ENCODE results near the gene ACP3.

Gene ACP3

GRCh38 chr3:132348531-132348930, 31.3 kb downstream of the ACP3 start:
- DNase-seq: peak in 1 of 2 donors; percentile 64
- no peaks in the 10 kb centered on the region for H3K79me1 ChIP-seq (ENCODE audit: low read length)
- no peak overlapping the region for H3K18ac ChIP-seq (ENCODE audit: low read length)
- no peak overlapping the region for H3K23ac ChIP-seq (ENCODE audit: low read length)
- no peak overlapping the region for H3K4me2 ChIP-seq (ENCODE audit: low read length)
- no peak overlapping the region for H4K12ac ChIP-seq (ENCODE audit: low read depth, low read length)
- peaks cover 3 to 5% of the 10 kb centered on the region in 2 experiments for H3K36me3 ChIP-seq (ENCODE audit: control insufficient read depth in 1 of 2, insufficient read depth in 2 of 2, low read length in 2 of 2)
- H3K9me3 ChIP-seq (ENCODE audit: insufficient read depth, low read depth, low read length): no peaks in the 10 kb centered on the region
- H4K8ac ChIP-seq (ENCODE audit: low read depth, low read length): no peak overlapping the region
- no peak overlapping the region for H2AFZ ChIP-seq (ENCODE audit: insufficient read depth, low read length, poor library complexity)
- H2AK5ac ChIP-seq (ENCODE audit: low read length): no peak overlapping the region
- WGBS (ENCODE audit: extremely low coverage, insufficient coverage, insufficient read length): no CpG with 5 or more reads among the region's 1 CpG
- H3K79me2 ChIP-seq (ENCODE audit: control insufficient read depth, insufficient read depth, low read length, poor library complexity): no peaks in the 10 kb centered on the region
- no peak overlapping the region for H3K4ac ChIP-seq (ENCODE audit: low read depth, low read length)
- no peak overlapping the region for H3K14ac ChIP-seq (ENCODE audit: low read length)
- no peaks in the 10 kb centered on the region for H3K27me3 ChIP-seq (ENCODE audit: insufficient read depth, low read length)
- no peaks in the 10 kb centered on the region for H3K4me1 ChIP-seq (ENCODE audit: control insufficient read depth in 1 of 2, insufficient read depth in 2 of 2, low read length in 2 of 2)
- H3K9ac ChIP-seq (ENCODE audit: low read length): no peak overlapping the region
- H3K27ac ChIP-seq (ENCODE audit: low read depth, low read length): no peak overlapping the region
- H2BK120ac ChIP-seq (ENCODE audit: insufficient read depth, low read length, poor library complexity): no peak overlapping the region
- H3K4me3 ChIP-seq (ENCODE audit: low read depth, low read length): no peak overlapping the region
- no peak overlapping the region for H2BK5ac ChIP-seq (ENCODE audit: low read depth, low read length, poor library complexity)
- no peak overlapping the region for H4K91ac ChIP-seq (ENCODE audit: low read depth, low read length)
- H2BK12ac ChIP-seq (ENCODE audit: low read length): no peak overlapping the region

GRCh38 chr3:132350814-132351213, 33.6 kb downstream of the ACP3 start:
- no peak overlapping the region for H2BK120ac ChIP-seq (ENCODE audit: insufficient read depth, low read length, poor library complexity)
- no CpG with 5 or more reads among the region's 1 CpG for WGBS (ENCODE audit: extremely low coverage, insufficient coverage, insufficient read length)
- no peak overlapping the region for H3K23ac ChIP-seq (ENCODE audit: low read length)
- no peak overlapping the region for H3K14ac ChIP-seq (ENCODE audit: low read length)
- H4K91ac ChIP-seq (ENCODE audit: low read depth, low read length): no peak overlapping the region
- H4K12ac ChIP-seq (ENCODE audit: low read depth, low read length): no peak overlapping the region
- H3K4ac ChIP-seq (ENCODE audit: low read depth, low read length): no peak overlapping the region
- H2BK12ac ChIP-seq (ENCODE audit: low read length): no peak overlapping the region
- no peaks in the 10 kb centered on the region for H3K27me3 ChIP-seq (ENCODE audit: insufficient read depth, low read length)
- no peaks in the 10 kb centered on the region for H3K4me1 ChIP-seq (ENCODE audit: control insufficient read depth in 1 of 2, insufficient read depth in 2 of 2, low read length in 2 of 2)
- H2AFZ ChIP-seq (ENCODE audit: insufficient read depth, low read length, poor library complexity): no peak overlapping the region
- no peak overlapping the region for H3K27ac ChIP-seq (ENCODE audit: low read depth, low read length)
- H3K18ac ChIP-seq (ENCODE audit: low read length): no peak overlapping the region
- no peak overlapping the region for H3K4me2 ChIP-seq (ENCODE audit: low read length)
- no peak overlapping the region for H3K4me3 ChIP-seq (ENCODE audit: low read depth, low read length)
- H3K79me1 ChIP-seq (ENCODE audit: low read length): no peaks in the 10 kb centered on the region
- no peak overlapping the region for H2AK5ac ChIP-seq (ENCODE audit: low read length)
- H3K9me3 ChIP-seq (ENCODE audit: insufficient read depth, low read depth, low read length): no peaks in the 10 kb centered on the region
- H3K79me2 ChIP-seq (ENCODE audit: control insufficient read depth, insufficient read depth, low read length, poor library complexity): no peaks in the 10 kb centered on the region
- no peak overlapping the region for H2BK5ac ChIP-seq (ENCODE audit: low read depth, low read length, poor library complexity)
- no peak overlapping the region for H4K8ac ChIP-seq (ENCODE audit: low read depth, low read length)
- DNase-seq: no peak
- H3K36me3 ChIP-seq (ENCODE audit: control insufficient read depth in 1 of 2, insufficient read depth in 2 of 2, low read length in 2 of 2): peaks cover 3 to 5% of the 10 kb centered on the region in 2 experiments
- no peak overlapping the region for H3K9ac ChIP-seq (ENCODE audit: low read length)

DNA sequence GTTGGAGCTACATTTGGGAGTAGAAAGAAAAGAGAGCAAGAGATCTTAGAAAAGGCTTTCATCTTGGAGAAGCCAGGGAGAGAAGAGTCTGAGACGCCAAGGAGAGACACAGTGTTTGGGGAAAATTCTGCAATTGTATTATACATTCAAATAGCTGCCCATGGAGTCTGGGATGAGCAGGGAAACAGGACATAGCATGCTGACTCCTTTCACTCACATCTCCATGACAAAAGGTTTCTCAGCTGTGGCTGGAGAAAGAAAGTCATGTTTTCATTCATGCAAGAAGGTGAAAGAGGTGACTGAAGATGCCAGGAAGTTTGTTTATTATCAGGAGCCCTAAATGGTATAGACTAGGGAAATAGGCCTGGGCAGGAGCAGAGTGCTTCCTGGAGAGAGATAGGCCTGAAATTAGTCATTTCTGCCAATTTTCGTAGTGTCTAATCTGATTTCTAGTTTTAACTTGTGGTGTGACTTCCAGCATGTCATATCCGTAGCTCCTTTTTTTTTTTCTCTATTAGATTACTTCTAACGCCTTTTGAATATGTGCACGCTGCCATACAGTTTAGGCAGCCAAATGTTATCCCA, 34.1 kb downstream of the ACP3 start:
- Histone ChIP-seq H3K9ac (ENCODE audit: low read length) (no peak overlapping the region), H2BK5ac (ENCODE audit: low read depth, low read length, poor library complexity) (no peak overlapping the region), H3K36me3 (ENCODE audit: control insufficient read depth in 1 of 2, insufficient read depth in 2 of 2, low read length in 2 of 2) (peaks cover 3 to 5% of the 10 kb centered on the region in 2 experiments), H3K4me2 (ENCODE audit: low read length) (no peak overlapping the region), H2BK120ac (ENCODE audit: insufficient read depth, low read length, poor library complexity) (no peak overlapping the region), H3K4ac (ENCODE audit: low read depth, low read length) (no peak overlapping the region), H2BK12ac (ENCODE audit: low read length) (no peak overlapping the region), H2AFZ (ENCODE audit: insufficient read depth, low read length, poor library complexity) (no peak overlapping the region), H4K8ac (ENCODE audit: low read depth, low read length) (no peak overlapping the region), H3K23ac (ENCODE audit: low read length) (no peak overlapping the region), H3K4me3 (ENCODE audit: low read depth, low read length) (no peak overlapping the region), H3K18ac (ENCODE audit: low read length) (no peak overlapping the region), H3K79me2 (ENCODE audit: control insufficient read depth, insufficient read depth, low read length, poor library complexity) (no peaks in the 10 kb centered on the region), H3K27me3 (ENCODE audit: insufficient read depth, low read length) (no peaks in the 10 kb centered on the region), H4K91ac (ENCODE audit: low read depth, low read length) (no peak overlapping the region), H3K27ac (ENCODE audit: low read depth, low read length) (no peak overlapping the region), H2AK5ac (ENCODE audit: low read length) (no peak overlapping the region), H3K14ac (ENCODE audit: low read length) (no peak overlapping the region), H3K4me1 (ENCODE audit: control insufficient read depth in 1 of 2, insufficient read depth in 2 of 2, low read length in 2 of 2) (no peaks in the 10 kb centered on the region), H3K79me1 (ENCODE audit: low read length) (no peaks in the 10 kb centered on the region), H4K12ac (ENCODE audit: low read depth, low read length) (no peak overlapping the region), H3K9me3 (ENCODE audit: insufficient read depth, low read depth, low read length) (no peaks in the 10 kb centered on the region)
- no peak for DNase-seq
- WGBS (ENCODE audit: extremely low coverage, insufficient coverage, insufficient read length): no CpG with 5 or more reads among the region's 5 CpGs

DNA sequence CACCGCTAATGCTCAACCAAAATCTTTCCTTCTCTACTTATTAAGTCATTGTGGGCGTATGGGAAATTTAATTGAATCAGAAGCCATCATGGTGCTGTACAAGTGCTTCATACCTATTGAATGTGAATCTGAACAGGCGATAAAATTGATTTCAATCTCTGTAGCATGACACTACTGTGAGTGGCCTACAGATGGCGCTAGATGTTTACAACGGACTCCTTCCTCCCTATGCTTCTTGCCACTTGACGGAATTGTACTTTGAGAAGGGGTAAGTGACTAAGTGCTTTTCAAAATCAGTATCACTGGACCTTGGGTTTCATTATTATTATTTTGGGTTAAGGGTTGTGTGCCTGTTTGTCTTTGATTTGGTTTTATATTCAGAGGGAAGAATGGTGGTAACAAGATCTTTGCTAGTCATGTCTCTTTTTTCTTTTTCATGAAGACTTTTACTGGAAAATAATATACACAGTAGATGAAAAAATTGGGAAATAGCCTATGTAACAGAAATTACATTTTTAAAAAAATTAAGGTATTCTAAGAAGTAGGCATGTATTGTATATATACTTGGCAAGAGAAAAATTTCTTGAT, 35.4 kb downstream of the ACP3 start:
- Histone ChIP-seq H3K4me1 (ENCODE audit: control insufficient read depth in 1 of 2, insufficient read depth in 2 of 2, low read length in 2 of 2) (no peaks in the 10 kb centered on the region), H3K14ac (ENCODE audit: low read length) (no peak overlapping the region), H2BK120ac (ENCODE audit: insufficient read depth, low read length, poor library complexity) (no peak overlapping the region), H4K8ac (ENCODE audit: low read depth, low read length) (no peak overlapping the region), H3K4me2 (ENCODE audit: low read length) (no peak overlapping the region), H3K18ac (ENCODE audit: low read length) (no peak overlapping the region), H2BK5ac (ENCODE audit: low read depth, low read length, poor library complexity) (no peak overlapping the region), H3K9ac (ENCODE audit: low read length) (no peak overlapping the region), H3K79me2 (ENCODE audit: control insufficient read depth, insufficient read depth, low read length, poor library complexity) (no peaks in the 10 kb centered on the region), H3K23ac (ENCODE audit: low read length) (no peak overlapping the region), H3K9me3 (ENCODE audit: insufficient read depth, low read depth, low read length) (no peaks in the 10 kb centered on the region), H4K91ac (ENCODE audit: low read depth, low read length) (no peak overlapping the region), H3K79me1 (ENCODE audit: low read length) (no peaks in the 10 kb centered on the region), H2AK5ac (ENCODE audit: low read length) (no peak overlapping the region), H3K4ac (ENCODE audit: low read depth, low read length) (no peak overlapping the region), H3K27ac (ENCODE audit: low read depth, low read length) (no peak overlapping the region), H2AFZ (ENCODE audit: insufficient read depth, low read length, poor library complexity) (no peak overlapping the region), H3K4me3 (ENCODE audit: low read depth, low read length) (no peak overlapping the region), H4K12ac (ENCODE audit: low read depth, low read length) (no peak overlapping the region), H2BK12ac (ENCODE audit: low read length) (no peak overlapping the region), H3K36me3 (ENCODE audit: control insufficient read depth in 1 of 2, insufficient read depth in 2 of 2, low read length in 2 of 2) (peaks cover 2 to 10% of the 10 kb centered on the region in 2 experiments), H3K27me3 (ENCODE audit: insufficient read depth, low read length) (no peaks in the 10 kb centered on the region)
- DNase-seq: peak; percentile 61 to 92
- no CpG with 5 or more reads among the region's 6 CpGs for WGBS (ENCODE audit: extremely low coverage, insufficient coverage, insufficient read length)
